Measurements from ENCODE around the gene IRAK4. TPM values are rescaled to one million over a fixed set of nuclear protein-coding genes. Genes with fewer than 3 reads are reported as not detected.

The IRAK4 gene
- total RNA-seq, 2 donors from 2014 or later: 5.9 to 9.2 TPM

DNA sequence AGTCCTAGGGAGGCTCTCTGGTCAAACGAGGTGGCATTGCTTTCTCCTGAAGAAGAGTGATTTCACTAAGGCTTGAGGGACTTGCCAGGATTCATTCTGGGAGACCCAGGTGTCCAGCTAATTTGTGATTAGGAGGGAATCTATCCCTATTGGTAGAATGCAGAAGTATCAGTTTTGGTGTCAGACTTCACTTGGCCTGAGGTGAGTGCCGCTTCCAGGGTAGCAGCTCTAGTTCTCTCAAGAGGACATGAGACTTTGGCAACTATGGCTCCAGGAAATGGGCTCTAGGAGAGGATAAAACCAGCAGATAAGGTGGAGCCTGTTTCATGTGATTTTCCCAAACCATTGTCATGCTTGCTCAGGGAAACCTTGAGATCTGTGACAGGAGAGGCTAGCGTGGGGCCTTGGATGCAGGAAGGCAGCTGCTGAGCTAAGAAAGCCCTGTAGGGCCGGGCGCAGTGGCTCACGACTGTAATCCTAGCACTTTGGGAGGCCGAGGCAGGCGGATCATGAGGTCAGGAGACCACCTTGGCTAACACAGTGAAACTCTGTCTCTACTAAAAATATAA is 65.5 kb downstream of the IRAK4 start:
- DNase-seq: peak; percentile 58
- Mint-ChIP-seq H3K4me1 (peaks cover 3% of the 10 kb centered on the region), H3K27ac (no peak overlapping the region), H3K4me3 (no peak overlapping the region), H3K27me3 (ENCODE audit: insufficient read depth) (no peaks in the 10 kb centered on the region), H3K9me3 (no peaks in the 10 kb centered on the region), H3K36me3 (ENCODE audit: low read depth) (no peaks in the 10 kb centered on the region)
- 81 to 94% methylated on average over 6 to 8 of the region's 8 CpGs for WGBS, 2 experiments (ENCODE audit: insufficient coverage in 1 of 2, insufficient read length in 1 of 2)
- H3K27me3 ChIP-seq (ENCODE audit: control insufficient read depth, insufficient read depth, low read length, poor library complexity, severe bottlenecking): no peaks in the 10 kb centered on the region
- no peaks in the 10 kb centered on the region for H3K9me3 ChIP-seq (ENCODE audit: control insufficient read depth, low read length)
- TF ChIP-seq, protein P1, sequence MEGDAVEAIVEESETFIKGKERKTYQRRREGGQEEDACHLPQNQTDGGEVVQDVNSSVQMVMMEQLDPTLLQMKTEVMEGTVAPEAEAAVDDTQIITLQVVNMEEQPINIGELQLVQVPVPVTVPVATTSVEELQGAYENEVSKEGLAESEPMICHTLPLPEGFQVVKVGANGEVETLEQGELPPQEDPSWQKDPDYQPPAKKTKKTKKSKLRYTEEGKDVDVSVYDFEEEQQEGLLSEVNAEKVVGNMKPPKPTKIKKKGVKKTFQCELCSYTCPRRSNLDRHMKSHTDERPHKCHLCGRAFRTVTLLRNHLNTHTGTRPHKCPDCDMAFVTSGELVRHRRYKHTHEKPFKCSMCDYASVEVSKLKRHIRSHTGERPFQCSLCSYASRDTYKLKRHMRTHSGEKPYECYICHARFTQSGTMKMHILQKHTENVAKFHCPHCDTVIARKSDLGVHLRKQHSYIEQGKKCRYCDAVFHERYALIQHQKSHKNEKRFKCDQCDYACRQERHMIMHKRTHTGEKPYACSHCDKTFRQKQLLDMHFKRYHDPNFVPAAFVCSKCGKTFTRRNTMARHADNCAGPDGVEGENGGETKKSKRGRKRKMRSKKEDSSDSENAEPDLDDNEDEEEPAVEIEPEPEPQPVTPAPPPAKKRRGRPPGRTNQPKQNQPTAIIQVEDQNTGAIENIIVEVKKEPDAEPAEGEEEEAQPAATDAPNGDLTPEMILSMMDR (conservative IDR thresholded peaks at IDR 0.05): no peak
- H3K4me1 ChIP-seq (ENCODE audit: control insufficient read depth, insufficient read depth, low read length): no peaks in the 10 kb centered on the region
- no peak overlapping the region for H3K4me3 ChIP-seq (ENCODE audit: low read length)
- H3K36me3 ChIP-seq (ENCODE audit: control insufficient read depth, insufficient read depth, low read length): no peaks in the 10 kb centered on the region
- no peak overlapping the region for H3K27ac ChIP-seq (ENCODE audit: low read depth, low read length)
- H3K9ac ChIP-seq (ENCODE audit: extremely low read depth, low read length, poor library complexity, severe bottlenecking): no peak overlapping the region

DNA sequence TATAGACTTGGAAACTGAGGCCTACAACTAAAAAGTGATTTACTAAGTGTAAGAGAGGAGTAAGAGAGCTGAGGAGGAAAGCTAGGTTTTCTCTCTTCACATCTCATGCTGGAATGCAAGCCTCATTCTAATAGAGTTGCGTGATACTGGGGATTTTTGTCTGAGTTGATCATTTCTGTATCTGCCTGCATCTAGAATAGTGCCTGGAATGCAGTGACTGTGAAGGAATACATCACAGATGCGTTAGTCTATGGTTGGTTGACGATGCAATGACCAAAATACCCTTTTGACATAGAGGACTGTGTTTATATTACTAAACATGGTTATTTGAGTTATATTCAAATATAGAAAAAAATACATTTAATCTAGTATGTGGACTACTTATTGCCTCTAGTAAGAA is 67.9 kb downstream of the IRAK4 start:
- H3K4me3 ChIP-seq (ENCODE audit: low read length): no peak overlapping the region
- H3K27me3 Mint-ChIP-seq (ENCODE audit: insufficient read depth): no peaks in the 10 kb centered on the region
- no peak overlapping the region for H3K27ac ChIP-seq (ENCODE audit: low read depth, low read length)
- H3K4me1 ChIP-seq (ENCODE audit: control insufficient read depth, insufficient read depth, low read length): no peaks in the 10 kb centered on the region
- H3K9me3 Mint-ChIP-seq: no peaks in the 10 kb centered on the region
- WGBS, 2 experiments (ENCODE audit: insufficient coverage in 1 of 2, insufficient read length in 1 of 2): 96 to 100% methylated on average over 1 to 3 of the region's 3 CpGs
- no peak for DNase-seq
- H3K36me3 ChIP-seq (ENCODE audit: control insufficient read depth, insufficient read depth, low read length): no peaks in the 10 kb centered on the region
- H3K9ac ChIP-seq (ENCODE audit: extremely low read depth, low read length, poor library complexity, severe bottlenecking): no peak overlapping the region
- no peak overlapping the region for H3K27ac Mint-ChIP-seq
- no peaks in the 10 kb centered on the region for H3K9me3 ChIP-seq (ENCODE audit: control insufficient read depth, low read length)
- TF ChIP-seq, protein P1 (conservative IDR thresholded peaks at IDR 0.05): no peak
- peaks cover 3% of the 10 kb centered on the region for H3K4me1 Mint-ChIP-seq
- H3K4me3 Mint-ChIP-seq: no peak overlapping the region
- H3K27me3 ChIP-seq (ENCODE audit: control insufficient read depth, insufficient read depth, low read length, poor library complexity, severe bottlenecking): no peaks in the 10 kb centered on the region
- no peaks in the 10 kb centered on the region for H3K36me3 Mint-ChIP-seq (ENCODE audit: low read depth)

DNA sequence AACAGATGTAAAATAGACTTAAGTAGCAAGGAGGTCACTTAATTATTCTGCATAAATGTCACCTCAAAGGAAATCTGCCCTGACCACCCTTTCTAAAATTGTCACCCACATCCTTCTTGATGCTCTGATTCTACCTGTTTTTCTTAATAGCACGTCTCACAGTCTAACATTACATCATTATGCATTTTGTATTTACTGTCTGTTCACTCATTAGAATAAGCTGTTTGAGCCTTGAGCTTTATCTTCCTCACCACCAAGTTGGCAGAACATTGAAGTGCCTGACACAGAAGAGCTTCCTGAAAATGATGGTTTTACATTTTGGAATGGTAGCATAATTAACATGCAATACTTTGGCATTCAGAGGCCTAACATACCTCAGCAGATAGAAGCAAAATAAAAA is 68.3 kb downstream of the IRAK4 start:
- Histone ChIP-seq H3K4me1 (ENCODE audit: control insufficient read depth, insufficient read depth, low read length) (no peaks in the 10 kb centered on the region), H3K4me3 (ENCODE audit: low read length) (no peak overlapping the region), H3K36me3 (ENCODE audit: control insufficient read depth, insufficient read depth, low read length) (no peaks in the 10 kb centered on the region), H3K9ac (ENCODE audit: extremely low read depth, low read length, poor library complexity, severe bottlenecking) (no peak overlapping the region), H3K9me3 (ENCODE audit: control insufficient read depth, low read length) (no peaks in the 10 kb centered on the region), H3K27ac (ENCODE audit: low read depth, low read length) (no peak overlapping the region), H3K27me3 (ENCODE audit: control insufficient read depth, insufficient read depth, low read length, poor library complexity, severe bottlenecking) (no peaks in the 10 kb centered on the region)
- Mint-ChIP-seq H3K27me3 (ENCODE audit: insufficient read depth) (peaks cover 4% of the 10 kb centered on the region), H3K4me3 (no peak overlapping the region), H3K36me3 (ENCODE audit: low read depth) (no peaks in the 10 kb centered on the region), H3K27ac (no peak overlapping the region), H3K4me1 (peaks cover 3% of the 10 kb centered on the region), H3K9me3 (no peaks in the 10 kb centered on the region)
- no peak for DNase-seq
- 82 to 86% methylated on average over 1 of the region's 1 CpG for WGBS, 2 experiments (ENCODE audit: insufficient coverage in 1 of 2, insufficient read length in 1 of 2)
- TF ChIP-seq, protein P1 (conservative IDR thresholded peaks at IDR 0.05): no peak

All from endodermal cell (in vitro differentiated cells).